ENCODE results near the gene GPR161. TPM values are rescaled to one million over a fixed set of nuclear protein-coding genes. Genes with fewer than 3 reads are reported as not detected.
"Not testable (repeated sequence)": the region's sequence is repeated elsewhere in the genome, so short reads cannot be mapped to it uniquely, and the experiment has no call there.

GPR161 gene, protein sequence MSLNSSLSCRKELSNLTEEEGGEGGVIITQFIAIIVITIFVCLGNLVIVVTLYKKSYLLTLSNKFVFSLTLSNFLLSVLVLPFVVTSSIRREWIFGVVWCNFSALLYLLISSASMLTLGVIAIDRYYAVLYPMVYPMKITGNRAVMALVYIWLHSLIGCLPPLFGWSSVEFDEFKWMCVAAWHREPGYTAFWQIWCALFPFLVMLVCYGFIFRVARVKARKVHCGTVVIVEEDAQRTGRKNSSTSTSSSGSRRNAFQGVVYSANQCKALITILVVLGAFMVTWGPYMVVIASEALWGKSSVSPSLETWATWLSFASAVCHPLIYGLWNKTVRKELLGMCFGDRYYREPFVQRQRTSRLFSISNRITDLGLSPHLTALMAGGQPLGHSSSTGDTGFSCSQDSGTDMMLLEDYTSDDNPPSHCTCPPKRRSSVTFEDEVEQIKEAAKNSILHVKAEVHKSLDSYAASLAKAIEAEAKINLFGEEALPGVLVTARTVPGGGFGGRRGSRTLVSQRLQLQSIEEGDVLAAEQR
- total RNA-seq (2014; rRNA removed; shearing (Covaris generic)) = 12.8 and 13.4 TPM in 2 replicates
- polyA plus RNA-seq (2015; cell fraction: cytosol; rRNA removed) = 5.3 and 5.8 TPM in 2 replicates
- polyA plus RNA-seq (2015; cell fraction: nucleus; rRNA removed) = 6.4 and 7.5 TPM in 2 replicates

DNA sequence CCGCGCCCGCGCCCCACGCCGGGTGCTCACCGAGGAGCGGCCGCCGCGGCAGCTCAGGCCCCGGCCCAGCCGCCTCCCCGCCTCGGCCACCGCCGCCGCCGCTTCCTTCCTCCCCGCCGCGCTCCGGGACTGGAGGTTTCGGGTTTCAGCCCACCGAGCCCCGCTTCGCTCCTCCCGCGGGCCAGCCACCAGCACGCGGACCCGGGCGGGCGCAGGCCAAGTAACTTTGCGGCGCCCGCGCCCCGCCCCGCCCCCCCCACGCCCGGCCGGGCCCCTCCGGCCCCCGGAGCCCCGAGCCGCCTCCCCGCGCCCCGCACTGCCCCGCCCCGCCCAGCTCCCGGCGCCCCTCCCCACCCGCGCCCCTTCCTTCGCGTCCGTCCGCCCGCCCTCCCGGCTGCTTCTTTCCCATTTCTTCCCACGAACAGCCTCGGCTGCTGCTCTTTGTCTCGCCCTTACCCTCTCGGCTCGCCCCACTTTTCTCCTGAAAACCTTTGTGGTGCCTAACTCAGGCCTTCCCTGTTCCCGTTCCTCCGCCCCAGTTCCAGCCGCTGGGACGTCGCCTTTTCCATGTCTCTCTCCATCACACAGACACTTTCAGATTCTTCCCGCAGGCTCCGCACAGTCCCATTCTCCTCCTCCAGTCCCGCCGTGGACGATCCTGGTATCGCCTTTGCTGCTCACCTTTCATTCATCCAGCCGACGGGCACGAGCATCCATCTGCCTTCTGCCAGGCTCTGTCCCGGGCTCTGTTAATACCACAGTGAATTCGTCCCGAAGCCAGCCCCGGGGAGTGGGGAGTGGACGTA, at the start of gene GPR161:
Gene GPR161 (minus strand): TSS at position 222 of the 806 bp plus-strand sequence. CDS start 32,080 bp downstream, outside the sequence.
- DNase-seq (ENCODE audit: low read depth) = peak; percentile 42

DNA sequence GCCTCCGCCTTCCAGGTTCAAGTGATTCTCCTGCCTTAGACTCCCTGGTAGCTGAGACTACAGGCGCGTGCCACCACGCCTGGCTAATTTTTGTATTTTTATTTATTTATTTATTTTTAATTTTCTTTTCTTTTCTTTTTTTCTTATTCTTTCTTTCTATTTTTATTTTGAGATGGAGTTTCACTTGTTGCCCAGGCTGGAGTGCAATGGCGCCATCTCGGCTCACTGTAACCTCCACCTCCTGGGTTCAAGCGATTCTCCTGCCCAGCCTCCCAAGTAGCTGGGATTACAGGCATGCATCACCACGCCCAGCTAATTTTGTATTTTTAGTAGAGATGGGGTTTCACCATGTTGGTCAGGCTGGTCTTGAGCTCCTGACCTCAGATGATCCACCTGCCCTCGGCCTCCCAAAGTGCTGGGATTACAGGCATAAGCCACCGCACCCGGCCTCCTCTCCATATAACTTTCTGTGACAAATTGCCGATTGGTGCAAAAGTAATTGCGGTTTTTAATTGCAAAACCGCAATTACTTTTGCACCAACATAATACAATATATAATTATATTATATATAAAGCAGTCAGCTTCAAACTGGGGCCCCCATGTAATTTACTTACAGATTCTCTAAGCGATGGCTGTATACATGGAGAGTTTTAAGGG, 44.5 kb upstream of the GPR161 start:
- not testable (repeated sequence) for DNase-seq (ENCODE audit: low read depth)

DNA sequence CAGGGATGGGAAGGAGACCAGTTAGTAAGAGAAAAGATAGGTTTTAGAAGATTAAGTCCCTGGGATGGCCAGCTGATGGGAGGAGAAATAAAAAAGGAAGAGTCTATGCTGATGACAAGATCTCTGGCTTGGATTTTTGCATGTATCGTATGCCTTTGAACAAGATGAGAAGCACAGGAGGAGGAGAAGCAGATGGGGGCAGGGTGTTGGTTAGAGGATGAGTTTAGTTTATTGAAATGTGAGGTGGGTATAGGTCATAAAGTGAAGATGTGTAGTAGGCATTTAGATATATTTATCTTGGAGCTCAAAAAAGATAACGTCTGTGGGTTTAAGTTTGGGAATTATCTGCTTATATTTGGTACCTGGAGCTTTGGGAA, 43.4 kb upstream of the GPR161 start:
- DNase-seq (ENCODE audit: low read depth) = no peak

DNA sequence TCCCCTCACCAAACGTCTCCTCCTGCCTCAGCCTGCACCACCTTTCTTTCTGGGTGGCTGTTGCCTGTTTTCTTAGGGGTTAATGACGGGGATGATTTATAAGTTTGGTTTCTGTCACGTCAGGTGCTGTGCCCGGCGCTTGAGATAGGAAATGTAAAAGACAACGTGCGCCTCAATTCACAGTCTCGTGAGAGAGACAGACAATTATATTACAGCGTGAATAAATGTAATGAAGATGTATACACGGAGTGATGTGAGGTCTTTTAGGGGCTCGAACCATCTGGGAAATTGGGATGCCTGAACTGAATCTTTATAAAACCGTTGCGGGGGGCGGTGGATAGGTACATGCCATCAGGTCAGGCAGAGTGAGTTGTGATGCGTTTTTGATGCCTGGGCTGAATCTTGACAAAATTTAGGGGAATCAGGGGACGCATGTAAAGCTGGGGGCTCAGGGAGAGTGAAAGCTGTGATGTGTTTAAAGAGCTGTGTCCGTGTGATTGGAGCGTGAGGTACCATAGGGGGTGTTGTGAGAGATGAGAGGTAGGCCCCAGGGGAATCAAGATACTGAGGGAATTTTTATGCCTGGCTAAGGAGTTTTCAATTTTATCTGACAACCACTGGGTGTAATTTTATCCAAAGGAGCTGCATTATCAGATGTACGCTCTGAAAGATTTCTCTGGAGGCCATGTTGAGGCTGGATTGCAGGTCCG, 42.9 kb upstream of the GPR161 start:
- peak; percentile 11 for DNase-seq (ENCODE audit: low read depth)

- DNase-seq (ENCODE audit: low read depth) = peak; percentile 99
Observed at GRCh38 chr1:168178638-168179437, 42.1 kb upstream of the GPR161 start, which contains the start of gene TIPRL. TSS of gene TIPRL (plus strand) at chr1:168178962. CDS start at chr1:168179078, 116 bp downstream.

GRCh38 chr1:168178227-168178637, 41.5 kb upstream of the GPR161 start:
- DNase-seq (ENCODE audit: low read depth) = no peak

DNA sequence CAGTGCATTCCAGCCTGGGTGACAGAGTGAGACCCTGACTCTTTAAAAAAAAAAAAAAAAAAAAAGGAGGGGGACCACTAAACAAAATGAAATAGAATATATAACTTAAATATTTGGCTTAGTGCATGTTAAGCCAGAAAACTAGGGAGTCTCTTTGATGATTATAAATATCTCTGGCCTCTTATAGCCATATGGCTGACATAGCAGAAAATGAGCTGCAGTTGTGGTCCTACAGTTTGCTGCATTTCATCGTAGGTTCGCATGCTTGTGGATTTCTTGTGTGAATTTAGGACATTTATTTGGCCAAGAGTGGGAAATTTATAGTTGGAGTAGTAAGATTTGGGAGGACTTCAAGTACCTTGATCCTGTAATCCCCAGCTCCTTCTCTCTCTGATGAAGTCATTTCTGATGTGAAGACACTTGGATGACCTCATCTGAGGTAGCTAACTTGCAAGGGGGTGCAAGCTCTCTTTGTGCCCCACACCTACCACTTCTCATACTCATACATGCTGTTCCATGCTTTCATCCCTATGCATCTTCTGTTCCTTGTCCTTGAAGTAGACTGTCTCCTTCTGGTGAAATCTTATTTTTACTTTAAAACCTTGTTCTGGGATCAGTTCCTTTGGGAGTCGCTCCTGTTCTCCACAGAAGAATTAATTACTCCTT, 35.7 kb upstream of the GPR161 start:
- no peak for DNase-seq (ENCODE audit: low read depth)

- no peak for DNase-seq (ENCODE audit: low read depth)
Observed at GRCh38 chr1:168170564-168171508, 34.1 kb upstream of the GPR161 start.

DNA sequence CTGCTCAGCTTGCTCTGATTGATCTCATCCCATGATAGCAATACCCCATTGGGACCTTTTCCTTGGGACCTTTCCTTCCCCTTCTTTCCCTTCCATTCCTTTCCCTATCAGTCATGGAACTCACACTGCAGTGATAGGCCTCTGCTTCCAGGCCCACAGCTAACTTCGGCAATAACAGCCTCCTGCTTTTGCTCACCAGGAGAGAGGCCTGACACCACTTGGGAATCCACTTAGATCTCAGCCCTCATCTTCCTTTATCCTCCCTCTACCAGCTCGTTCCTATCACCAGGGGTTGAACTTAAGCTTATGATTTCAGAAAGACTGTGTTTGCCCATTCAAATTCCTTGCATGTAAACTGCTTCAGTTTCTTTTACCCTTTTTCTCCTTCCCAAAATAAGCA, 31.1 kb upstream of the GPR161 start:
- DNase-seq (ENCODE audit: low read depth) = no peak

GRCh38 chr1:168164771-168165170, 28.0 kb upstream of the GPR161 start:
- no peak for DNase-seq (ENCODE audit: low read depth)

DNA sequence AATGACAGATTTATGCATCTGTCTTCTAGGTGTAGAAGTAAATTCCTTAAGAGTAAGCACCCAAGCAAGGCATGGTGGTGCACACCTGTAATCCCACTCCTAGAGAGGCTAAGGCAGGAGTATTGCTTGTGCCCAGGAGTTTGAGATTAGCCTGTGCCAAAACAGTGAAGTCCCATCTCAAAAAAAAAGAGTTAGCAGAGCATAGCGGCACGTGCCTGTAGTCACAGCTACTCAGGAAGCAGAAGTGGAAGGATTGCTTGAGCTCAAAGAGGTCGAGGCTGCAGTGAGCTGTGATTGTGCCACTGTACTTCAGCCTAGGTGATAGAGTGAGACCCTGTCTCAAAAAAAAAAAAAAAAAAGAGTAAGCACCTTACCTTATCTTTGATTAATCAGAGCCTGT, 26.9 kb upstream of the GPR161 start:
- no peak for DNase-seq (ENCODE audit: low read depth)

GRCh38 chr1:168161459-168161858, 24.7 kb upstream of the GPR161 start:
- no peak for DNase-seq (ENCODE audit: low read depth)

DNA sequence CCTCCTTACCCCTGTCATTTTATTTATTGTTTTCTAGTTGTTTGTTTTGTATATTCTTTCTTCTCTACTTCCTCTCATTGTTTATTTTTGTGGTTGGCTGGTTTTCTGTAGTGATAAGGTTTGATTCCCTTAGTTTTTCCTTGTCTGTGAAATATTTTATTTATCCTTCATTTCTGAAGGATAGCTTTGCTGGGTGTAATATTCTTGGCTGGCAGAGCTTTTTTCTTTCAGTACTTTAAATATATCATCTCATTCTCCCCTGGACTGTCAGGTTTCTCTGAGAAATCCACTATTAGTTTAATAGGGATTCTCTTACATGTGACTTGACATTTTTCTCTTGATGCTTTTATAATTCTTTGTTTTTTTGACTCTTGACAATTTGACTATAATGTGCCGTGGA, 23.2 kb upstream of the GPR161 start:
- DNase-seq (ENCODE audit: low read depth) = no peak

DNA sequence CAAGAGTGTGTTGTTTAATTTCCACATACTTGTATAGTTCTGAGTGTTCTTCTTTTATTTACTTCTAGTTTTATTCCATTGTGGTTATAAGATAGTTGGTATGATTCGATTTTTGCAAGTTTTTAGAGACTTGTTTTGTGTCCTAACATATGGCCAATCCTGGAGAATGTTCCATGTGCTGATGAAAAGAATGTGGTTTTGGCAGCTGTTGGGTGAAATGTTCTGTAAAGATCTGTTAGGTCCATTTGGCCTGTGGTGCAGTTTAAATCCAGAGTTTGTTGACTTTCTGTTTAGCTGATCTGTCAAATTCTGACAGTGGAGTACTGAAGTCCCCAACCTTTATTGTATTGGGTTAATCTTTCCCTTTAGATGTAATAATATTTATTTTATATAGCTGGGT, 22.5 kb upstream of the GPR161 start:
- DNase-seq (ENCODE audit: low read depth) = no peak

GRCh38 chr1:168157638-168158037, 20.9 kb upstream of the GPR161 start:
- no peak for DNase-seq (ENCODE audit: low read depth)

- no peak for DNase-seq (ENCODE audit: low read depth)
Observed at GRCh38 chr1:168155910-168156309, 19.2 kb upstream of the GPR161 start.

DNA sequence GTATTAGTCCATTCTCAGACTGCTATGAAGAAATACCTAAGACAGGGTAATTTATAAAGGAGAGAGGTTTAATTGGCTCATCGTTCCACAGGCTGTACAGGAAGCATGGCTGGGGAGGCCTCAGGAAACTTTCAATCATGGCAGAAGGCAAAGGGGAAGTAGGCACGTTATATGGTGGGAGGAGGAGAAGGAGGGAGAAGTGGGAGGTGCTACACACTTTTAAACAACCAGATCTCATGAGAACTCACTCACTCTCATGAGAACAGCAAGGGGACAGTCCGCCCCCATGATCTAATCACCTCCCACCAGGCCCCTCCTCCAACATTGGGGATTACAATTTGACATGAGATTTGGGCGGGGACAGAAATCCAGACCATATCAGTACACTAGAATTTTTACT, 18.0 kb upstream of the GPR161 start:
- DNase-seq (ENCODE audit: low read depth) = peak; percentile 46

DNA sequence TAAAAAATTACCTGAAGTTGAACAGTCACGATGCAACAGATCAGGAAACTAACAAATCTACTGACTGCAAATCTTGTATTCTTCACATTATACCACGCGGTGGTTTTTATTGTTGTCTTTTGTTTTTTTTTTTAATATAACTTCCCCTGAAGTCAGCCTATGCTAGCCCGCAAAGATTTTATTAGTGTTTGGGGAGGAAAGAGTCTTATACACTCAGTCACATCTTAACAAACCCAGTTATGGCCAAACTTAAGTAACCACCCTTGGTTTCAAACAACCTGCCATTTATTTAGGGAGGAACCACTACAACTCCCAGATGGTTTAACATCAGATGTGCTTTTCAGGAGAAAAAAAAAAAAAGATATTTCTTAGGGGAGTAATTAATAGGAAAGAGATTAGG, 15.2 kb upstream of the GPR161 start:
- DNase-seq (ENCODE audit: low read depth) = no peak
